ENCODE measurements around the gene GRAMD1A. TPM values are rescaled to one million over a fixed set of nuclear protein-coding genes. Genes with fewer than 3 reads are reported as not detected.

GRAMD1A gene
- total RNA-seq, 1 experiment from 2014 or later = 125 TPM

DNA sequence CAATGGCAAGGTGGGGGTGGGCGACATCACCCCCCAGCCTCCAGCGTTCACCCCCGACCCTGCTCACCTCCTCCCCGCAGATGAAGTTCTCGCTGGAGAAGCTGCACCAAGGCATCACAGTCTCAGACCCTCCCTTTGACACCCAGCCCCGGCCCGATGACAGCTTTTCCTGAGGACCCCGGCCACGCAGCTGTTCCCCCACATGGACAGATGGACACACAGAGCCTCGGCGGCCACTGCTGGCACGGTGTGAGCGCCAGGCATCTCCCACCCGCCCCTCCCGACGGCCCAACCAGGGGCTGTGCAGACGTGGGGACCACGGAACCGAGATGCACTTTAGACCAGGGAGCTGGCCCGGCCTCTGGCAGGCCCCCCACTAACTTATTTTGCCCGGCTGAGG lies 25.8 kb downstream of the GRAMD1A start:
- no peak overlapping the region for H4K5ac ChIP-seq (ENCODE audit: insufficient read length, low read depth, low read length)
- peaks cover 4 to 7% of the 10 kb centered on the region in 2 experiments; a peak in 3 of 4 replicates for H3K4me1 Mint-ChIP-seq
- H3K14ac ChIP-seq (ENCODE audit: insufficient read depth, low read length) = no peak overlapping the region

More for the DNA sequence above, 25.8 kb downstream of the GRAMD1A start:
- H3K4ac ChIP-seq (ENCODE audit: low read depth, low read length) = no peak overlapping the region
- Mint-ChIP-seq H3K27me3 (ENCODE audit: low read depth) (peaks cover 20% of the 10 kb centered on the region), H3K27ac (no peak overlapping the region), H3K9me3 (no peaks in the 10 kb centered on the region; a peak in 2 of 5 replicates), H3K4me3 (no peak overlapping the region), H3K36me3 (ENCODE audit: insufficient read depth in 1 of 3, low read depth in 3 of 3) (peaks cover 36 to 71% (median 61%) of the 10 kb centered on the region in 3 experiments)
- no peak overlapping the region for H2BK20ac ChIP-seq (ENCODE audit: low read depth, low read length, poor library complexity, severe bottlenecking)
- H3K4me2 ChIP-seq (ENCODE audit: insufficient read depth, insufficient read length, low read length) = no peak overlapping the region
- H3K18ac ChIP-seq (ENCODE audit: insufficient read length, low read depth, low read length) = no peak overlapping the region
- no peak overlapping the region for H2BK15ac ChIP-seq (ENCODE audit: low read depth, low read length)
- H4K8ac ChIP-seq (replicated peaks; ENCODE audit: insufficient read length, low read depth, low read length) = no peak overlapping the region
- no peak overlapping the region for H3T11ph ChIP-seq (ENCODE audit: low read length)
- H2BK5ac ChIP-seq (ENCODE audit: insufficient read length, low read length) = no peak overlapping the region
- peaks cover under 1% of the 10 kb centered on the region for H3K23me2 ChIP-seq (ENCODE audit: insufficient read length, low read depth, low read length, poor library complexity, severe bottlenecking)
- H3K9ac ChIP-seq (ENCODE audit: extremely low read depth, insufficient read length, low read length) = no peak overlapping the region
- H2AFZ ChIP-seq (ENCODE audit: low read length) = no peak overlapping the region
- TF ChIP-seq, protein P1, sequence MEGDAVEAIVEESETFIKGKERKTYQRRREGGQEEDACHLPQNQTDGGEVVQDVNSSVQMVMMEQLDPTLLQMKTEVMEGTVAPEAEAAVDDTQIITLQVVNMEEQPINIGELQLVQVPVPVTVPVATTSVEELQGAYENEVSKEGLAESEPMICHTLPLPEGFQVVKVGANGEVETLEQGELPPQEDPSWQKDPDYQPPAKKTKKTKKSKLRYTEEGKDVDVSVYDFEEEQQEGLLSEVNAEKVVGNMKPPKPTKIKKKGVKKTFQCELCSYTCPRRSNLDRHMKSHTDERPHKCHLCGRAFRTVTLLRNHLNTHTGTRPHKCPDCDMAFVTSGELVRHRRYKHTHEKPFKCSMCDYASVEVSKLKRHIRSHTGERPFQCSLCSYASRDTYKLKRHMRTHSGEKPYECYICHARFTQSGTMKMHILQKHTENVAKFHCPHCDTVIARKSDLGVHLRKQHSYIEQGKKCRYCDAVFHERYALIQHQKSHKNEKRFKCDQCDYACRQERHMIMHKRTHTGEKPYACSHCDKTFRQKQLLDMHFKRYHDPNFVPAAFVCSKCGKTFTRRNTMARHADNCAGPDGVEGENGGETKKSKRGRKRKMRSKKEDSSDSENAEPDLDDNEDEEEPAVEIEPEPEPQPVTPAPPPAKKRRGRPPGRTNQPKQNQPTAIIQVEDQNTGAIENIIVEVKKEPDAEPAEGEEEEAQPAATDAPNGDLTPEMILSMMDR (conservative IDR thresholded peaks at IDR 0.05) = no peak
- no peaks in the 10 kb centered on the region for H3K79me2 ChIP-seq (ENCODE audit: insufficient read depth, low read length)
- H2AK5ac ChIP-seq (ENCODE audit: insufficient read length, low read length) = no peak overlapping the region
- H3K9me3 ChIP-seq (ENCODE audit: control insufficient read depth, low read depth, low read length) = no peaks in the 10 kb centered on the region
- no peaks in the 10 kb centered on the region; the same call in 1 of the 2 replicates for H3K27me3 ChIP-seq (ENCODE audit: insufficient read depth, low read length)
- no peak overlapping the region for H3K56ac ChIP-seq (ENCODE audit: insufficient read length, low read depth, low read length)
- no peak overlapping the region for H3K23ac ChIP-seq (ENCODE audit: insufficient read length, low read depth, low read length)
- no peak for DNase-seq
- H2BK12ac ChIP-seq (ENCODE audit: insufficient read length, low read depth, low read length) = no peak overlapping the region
- no peak overlapping the region for H4K91ac ChIP-seq (ENCODE audit: insufficient read length, low read depth, low read length)
- WGBS (ENCODE audit: extremely low coverage, insufficient read length, low lambda C conversion rate) = no CpG with 5 or more reads among the region's 21 CpGs
- H3K4me1 ChIP-seq (ENCODE audit: insufficient read depth, low read length) = no peaks in the 10 kb centered on the region
- H4K20me1 ChIP-seq (ENCODE audit: control insufficient read depth, insufficient read depth, insufficient read length) = no peaks in the 10 kb centered on the region
- H3K27ac ChIP-seq (ENCODE audit: insufficient read length, low read depth, low read length) = no peak overlapping the region
- no peaks in the 10 kb centered on the region for H3K79me1 ChIP-seq (ENCODE audit: insufficient read depth, low read depth, low read length, poor library complexity, severe bottlenecking)
- no peak overlapping the region for H2BK120ac ChIP-seq (ENCODE audit: low read depth, low read length, poor library complexity, severe bottlenecking)
